GM19193 (cell line): ENCODE results near the gene ATR.

Experiments
- POLR2A ChIP-seq: IDR thresholded peaks from 4 replicates; pipeline ENCODE4 v1.6.1; 2011; ENCODE audit not compliant: insufficient read depth, insufficient read length; ENCODE audit errors: extremely low read depth

Gene ATR

DNA sequence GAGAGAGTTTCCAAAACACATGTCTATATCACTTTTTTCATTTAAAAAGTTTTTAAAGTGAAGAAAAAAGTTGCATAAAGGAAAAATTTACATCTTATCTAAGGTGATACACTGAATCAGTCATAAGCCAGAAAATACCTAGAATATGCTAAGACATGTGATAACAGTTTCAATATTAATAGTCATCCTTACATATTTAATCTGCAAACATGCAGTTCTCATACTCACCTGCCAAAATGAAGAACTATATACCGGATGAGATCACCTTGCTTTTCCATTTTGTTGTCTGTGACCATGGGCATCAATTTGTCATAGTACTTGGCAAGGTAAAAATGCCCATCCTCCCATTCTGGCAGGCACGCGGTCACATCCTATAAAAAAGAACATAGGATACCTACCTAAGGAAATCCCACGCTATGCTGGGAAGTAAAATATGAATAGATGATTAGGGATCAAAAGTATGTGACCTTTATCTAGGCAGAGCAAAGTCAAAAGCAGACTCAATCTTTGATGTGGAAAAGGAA is 93.6 kb downstream of the ATR start:
- no peak for TF ChIP-seq POLR2A

DNA sequence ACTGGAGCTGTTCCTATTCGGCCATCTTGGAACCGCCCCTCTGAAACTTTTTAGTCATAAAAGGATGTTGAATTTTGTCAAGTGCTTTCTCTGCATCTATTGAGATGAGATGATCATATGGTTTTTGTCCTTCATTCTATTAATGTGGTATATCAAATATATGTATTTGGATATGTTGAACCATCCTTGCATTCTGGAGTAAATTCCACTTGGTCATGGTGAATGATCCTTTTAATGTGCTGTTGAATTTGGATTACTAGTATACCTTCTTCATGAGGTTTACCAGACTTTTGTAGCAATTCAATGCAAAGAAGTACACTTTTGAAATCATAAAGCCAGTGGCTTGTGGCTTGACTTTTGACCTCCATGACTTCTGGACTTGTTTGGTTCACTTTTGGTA is 97.3 kb downstream of the ATR start:
- no peak for TF ChIP-seq POLR2A

- TF ChIP-seq POLR2A = no peak
These were observed 107.7 kb downstream of the ATR start for GRCh38 chr3:142470826-142471225.

GRCh38 chr3:142468456-142468855 is 110.1 kb downstream of the ATR start:
- TF ChIP-seq POLR2A = no peak

DNA sequence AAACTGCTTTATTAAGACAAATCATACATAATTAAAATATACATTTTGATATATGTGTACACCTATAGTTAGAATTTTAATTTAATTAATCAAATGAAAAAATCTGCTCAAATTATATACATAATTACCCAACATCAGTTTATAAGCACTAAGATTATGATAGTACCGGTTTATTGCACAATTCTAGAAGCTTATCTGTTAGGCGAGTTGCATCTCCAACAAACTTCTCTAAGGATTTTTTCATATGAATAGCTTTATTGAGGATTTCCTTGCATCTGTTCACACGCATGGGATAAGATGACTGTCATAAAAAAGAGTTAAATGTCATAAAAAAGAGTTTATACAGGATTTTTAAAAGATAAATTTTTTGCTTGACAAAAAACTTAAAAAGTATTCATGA is 110.8 kb downstream of the ATR start:
- no peak for TF ChIP-seq POLR2A

DNA sequence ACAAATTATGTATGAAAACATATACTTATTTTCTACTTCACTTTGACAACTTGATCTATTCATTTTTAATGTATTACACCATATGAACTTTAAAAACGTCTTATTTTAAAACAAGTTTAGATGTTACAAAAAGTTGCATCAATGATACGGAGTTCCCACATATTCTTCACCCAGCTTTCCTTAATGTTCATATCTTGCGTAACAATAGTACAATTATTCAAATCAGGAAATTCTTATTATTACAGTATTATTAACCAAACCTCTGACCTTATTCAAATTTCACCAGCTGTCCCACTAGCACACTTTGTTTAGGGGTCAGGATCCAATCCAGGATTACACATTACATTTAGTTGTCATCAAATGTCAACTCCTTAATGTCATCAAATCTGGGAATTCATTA is 117.8 kb downstream of the ATR start:
- TF ChIP-seq POLR2A = no peak

DNA sequence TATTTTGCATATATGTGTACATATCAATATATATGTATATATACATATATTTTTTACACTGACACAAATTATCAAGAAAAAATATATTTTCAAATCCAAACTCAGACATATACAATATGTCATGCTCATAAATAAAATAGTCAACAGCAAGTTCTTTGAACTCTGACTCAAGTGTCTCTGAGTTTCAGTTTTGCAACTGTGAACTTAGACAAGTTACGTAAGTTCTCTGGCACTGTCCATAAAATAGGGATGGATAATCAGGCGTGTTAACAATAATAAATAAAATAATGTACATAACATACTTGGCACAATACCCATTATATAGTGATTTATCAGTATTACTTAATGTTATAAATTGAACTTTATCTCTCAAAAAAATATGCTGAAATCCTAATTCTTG is 118.6 kb downstream of the ATR start:
- TF ChIP-seq POLR2A = no peak

- TF ChIP-seq POLR2A = no peak
These were observed 119.4 kb downstream of the ATR start for GRCh38 chr3:142459096-142459495.

- no peak for TF ChIP-seq POLR2A
These were observed 127.7 kb downstream of the ATR start for GRCh38 chr3:142450881-142451280.

DNA sequence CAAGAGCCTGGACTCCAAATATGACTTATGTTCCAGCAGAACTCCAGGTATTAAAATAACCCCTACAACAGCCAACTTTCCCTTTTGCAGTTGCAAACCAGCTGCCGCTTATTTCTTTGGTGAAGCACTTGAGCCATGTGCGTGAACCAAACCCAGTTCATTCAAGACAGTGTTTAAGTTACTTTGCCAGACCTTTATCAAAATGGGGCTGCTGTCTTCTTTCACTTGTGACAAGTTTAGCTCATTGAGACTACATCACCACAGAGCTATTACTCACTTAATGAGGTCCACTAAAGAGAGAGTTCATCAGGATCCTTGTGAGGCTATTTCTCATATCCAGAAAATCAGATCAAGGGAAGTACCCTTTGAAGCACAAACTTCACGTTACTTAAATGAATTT is 128.3 kb downstream of the ATR start:
- no peak for TF ChIP-seq POLR2A

DNA sequence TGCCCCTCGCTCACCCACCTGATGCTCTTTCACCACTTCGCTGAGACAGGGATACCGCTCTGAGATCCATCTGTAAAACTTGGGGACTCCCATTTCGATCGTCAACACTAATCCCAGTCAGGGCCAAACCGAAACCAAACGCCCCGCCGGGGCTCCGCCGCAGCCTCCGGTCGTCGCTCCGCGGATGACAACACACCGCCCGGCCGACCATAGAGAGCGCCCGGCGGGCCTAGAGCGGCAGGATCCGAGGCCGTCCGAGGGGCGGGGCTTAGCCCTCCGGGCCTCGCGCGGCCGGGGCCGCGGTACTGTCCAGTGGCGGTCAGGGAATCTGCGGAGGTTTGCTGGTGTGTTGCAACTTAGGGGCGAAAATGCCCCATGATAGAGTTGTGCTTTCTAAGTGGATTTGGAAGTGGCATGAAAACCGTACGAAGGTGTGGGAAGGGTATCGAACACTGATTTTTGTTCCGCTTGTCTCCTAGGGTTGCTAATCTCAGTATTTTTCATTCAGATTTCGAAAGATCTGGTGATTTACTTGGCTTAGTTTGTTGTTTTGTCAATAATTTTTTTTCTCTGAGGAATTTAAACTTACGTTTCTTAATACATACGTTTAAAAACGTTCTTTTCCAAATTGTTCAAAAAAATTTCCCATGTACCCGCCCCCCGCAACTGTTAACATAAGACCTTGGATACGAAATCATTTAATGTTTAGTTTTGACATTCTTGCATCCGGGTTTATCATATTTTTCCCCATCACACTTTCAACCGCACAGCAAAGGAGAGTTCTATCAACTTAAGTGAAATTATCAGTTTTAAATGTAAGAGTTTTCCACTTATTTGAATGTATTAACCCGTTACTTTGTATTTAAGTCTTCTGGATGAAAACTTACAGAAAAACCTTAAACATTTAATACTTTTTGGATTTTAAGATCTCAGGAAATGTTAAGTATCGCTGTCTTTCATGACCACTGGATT is 130.4 kb downstream of the ATR start, which contains the start of gene XRN1:
Gene XRN1, minus strand, starts transcription at position 186 of the 972 bp plus-strand sequence. Its CDS starts 93 bp downstream, at position 93.
- peak; percentile 90 for TF ChIP-seq POLR2A

- no peak for TF ChIP-seq POLR2A
These were observed 131.2 kb downstream of the ATR start for GRCh38 chr3:142447301-142447851.

- no peak for TF ChIP-seq POLR2A
These were observed 132.7 kb downstream of the ATR start for GRCh38 chr3:142445816-142446254.

DNA sequence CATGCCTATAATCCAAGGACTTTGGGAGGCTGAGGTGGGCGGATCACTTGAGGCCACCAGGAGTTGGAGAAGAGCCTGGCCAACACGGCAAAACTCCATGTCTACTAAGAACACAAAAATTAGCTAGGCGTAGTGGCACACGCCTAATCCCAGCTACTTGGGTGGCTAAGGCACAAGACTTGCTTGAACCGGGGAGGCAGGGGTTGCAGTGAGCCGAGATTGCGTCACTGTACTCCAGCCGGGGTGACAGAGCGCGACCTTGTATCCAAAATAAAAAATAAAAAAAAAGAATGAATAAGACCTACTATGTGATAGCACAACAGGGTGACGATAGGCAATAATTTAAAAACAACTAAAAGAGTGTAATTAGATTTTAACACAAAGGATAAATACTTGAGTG is 134.2 kb downstream of the ATR start:
- no peak for TF ChIP-seq POLR2A

DNA sequence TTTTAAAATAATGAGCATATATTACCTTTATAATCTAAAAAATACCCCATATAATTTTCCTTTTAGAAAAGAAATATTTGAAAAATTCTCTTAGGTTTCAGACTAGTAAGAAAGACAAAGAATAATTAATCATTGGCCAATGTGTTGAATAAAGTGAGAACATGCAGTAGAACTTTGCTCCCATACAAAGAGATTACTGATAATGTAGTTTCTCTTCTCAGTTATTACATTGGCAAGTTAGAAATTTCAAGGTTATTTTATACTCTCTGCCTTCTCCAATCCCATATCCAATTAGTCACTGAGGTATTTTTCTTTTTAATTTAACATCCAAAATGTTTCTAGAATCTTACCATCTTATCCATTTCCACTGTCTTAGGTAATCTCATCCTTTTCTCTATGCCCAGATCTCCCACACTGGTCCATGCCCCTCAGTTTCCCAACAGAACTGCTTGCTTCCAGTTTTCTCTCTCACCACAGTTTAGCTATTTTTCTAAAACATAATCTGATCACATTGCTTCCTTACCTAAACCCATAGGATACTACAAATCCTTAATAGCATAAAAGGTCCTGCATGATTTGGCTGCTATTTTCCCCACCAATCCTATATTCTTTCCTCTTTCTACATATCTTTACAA is 141.5 kb downstream of the ATR start:
- TF ChIP-seq POLR2A = no peak
